Globus pallidus (tissue), 1 donor: Measurements from ENCODE around the gene CCNY.

Source experiments
- DNase-seq: peaks from one replicate; pipeline ENCODE4 v3.0.0-alpha.2; 2015; ENCODE audit warnings: low spot score

Gene CCNY

DNA sequence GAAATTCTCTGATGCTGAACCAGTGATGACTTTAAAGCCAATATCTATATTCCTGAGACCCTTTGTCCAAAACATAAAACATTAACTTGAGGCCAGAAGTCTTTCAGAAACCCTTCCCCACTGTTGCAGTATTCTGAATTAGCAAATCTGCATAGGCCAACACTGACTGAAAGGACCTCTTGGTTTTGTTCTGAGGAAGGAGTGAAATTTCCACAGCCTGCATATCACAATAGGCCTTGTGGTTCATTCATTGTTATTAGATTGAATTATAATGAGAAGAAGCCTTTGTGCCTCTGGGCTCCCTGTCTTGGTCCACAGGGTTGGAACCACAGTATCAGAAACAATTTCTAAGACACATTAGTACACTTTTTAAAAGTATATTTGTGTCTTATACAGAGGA, 90.3 kb downstream of the CCNY start:
- peak; percentile 86 for DNase-seq

- no peak for DNase-seq
Measured at GRCh38 chr10:35427543-35427942, 91.2 kb downstream of the CCNY start.

- DNase-seq = no peak
Measured at GRCh38 chr10:35428521-35428920, 92.2 kb downstream of the CCNY start.

- DNase-seq = no peak
Measured at GRCh38 chr10:35432781-35433338, 96.6 kb downstream of the CCNY start.

- no peak for DNase-seq
Measured at GRCh38 chr10:35433851-35434426, 97.6 kb downstream of the CCNY start.

DNA sequence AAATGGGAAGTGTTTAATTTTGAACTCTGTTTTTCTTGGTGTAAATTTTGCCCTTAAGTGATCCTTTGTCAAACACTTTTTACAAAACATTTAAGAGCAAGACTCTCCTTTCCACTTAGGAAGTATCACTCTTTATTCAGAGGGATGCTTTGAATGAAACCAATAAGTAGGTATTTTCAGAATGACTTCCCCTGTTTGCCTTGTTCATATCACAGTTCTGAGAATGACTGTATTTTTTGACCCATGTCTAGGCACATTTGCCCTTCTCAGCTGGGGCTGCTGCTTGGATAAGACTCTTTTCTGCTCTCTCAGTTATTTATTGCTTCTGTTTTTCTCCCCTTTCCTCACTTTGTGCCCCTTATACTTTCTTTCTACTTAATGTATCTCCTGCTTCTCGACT, 98.2 kb downstream of the CCNY start:
- no peak for DNase-seq

DNA sequence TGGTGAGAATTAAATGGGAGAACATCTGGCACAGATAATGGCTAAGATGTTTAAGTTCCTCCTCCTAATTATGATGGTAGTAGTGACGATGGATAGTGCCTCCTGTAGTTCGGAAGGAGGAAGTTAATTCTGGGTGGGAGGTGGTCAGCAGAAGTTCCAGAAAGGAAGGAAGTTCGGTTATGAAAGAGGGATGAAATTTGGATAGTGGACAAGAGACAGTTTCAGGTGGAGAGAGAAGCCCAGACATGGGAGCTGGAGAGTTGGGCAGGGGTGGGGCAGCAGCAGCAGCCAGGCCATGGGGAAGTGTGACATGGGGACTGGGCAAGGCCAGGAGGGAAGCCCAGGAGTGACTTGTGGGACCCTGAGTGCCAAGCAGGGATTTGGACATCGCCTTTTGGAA, 99.5 kb downstream of the CCNY start:
- no peak for DNase-seq

- no peak for DNase-seq
Measured at GRCh38 chr10:35437829-35438228, 101.5 kb downstream of the CCNY start.

GRCh38 chr10:35438718-35439571, 102.6 kb downstream of the CCNY start:
- no peak for DNase-seq

GRCh38 chr10:35440016-35440415, 103.7 kb downstream of the CCNY start:
- DNase-seq = no peak

GRCh38 chr10:35442028-35442427, 105.7 kb downstream of the CCNY start:
- DNase-seq = no peak

GRCh38 chr10:35442592-35442991, 106.3 kb downstream of the CCNY start:
- DNase-seq = no peak

- no peak for DNase-seq
Measured at GRCh38 chr10:35443858-35444257, 107.5 kb downstream of the CCNY start.

- no peak for DNase-seq
Measured at GRCh38 chr10:35445150-35445884, 109.0 kb downstream of the CCNY start.

- DNase-seq = no peak
Measured at GRCh38 chr10:35446439-35446838, 110.1 kb downstream of the CCNY start.

DNA sequence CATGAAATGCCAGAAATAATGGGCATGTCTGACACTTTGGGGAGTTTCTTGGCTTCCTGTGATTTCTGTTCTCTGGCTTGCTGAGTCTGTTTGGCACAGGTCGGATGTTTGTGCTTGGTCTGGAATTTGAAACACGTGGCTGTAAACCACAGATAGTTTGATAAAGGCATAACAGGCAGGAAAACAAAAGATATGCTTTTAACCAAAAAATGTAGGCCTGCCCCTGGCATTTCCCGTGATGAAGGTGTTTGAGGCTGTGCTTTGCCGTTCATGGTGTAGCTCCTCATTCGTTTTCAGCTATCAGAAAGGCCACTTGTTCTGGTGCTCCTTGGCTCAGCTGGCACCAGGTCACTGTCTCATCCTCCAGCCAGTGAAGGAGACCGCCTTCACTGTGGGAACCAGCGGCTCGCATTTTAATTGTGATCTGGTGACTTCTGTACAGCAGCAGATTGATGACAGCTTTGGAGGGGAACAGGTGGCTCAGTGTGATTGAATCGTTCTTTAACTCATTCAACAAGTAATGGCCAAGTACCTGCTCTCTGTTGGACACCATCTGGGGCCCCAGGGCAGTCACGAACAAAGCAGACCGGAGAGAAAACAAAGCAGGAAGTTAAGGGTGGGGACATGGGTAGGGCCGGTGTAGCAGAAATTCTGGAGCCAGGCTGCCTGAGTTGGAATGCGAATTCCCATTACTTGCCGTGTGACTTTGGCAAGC, 111.5 kb downstream of the CCNY start:
- no peak for DNase-seq

- DNase-seq = peak; percentile 58
Measured at GRCh38 chr10:35448687-35449662, 112.7 kb downstream of the CCNY start.

DNA sequence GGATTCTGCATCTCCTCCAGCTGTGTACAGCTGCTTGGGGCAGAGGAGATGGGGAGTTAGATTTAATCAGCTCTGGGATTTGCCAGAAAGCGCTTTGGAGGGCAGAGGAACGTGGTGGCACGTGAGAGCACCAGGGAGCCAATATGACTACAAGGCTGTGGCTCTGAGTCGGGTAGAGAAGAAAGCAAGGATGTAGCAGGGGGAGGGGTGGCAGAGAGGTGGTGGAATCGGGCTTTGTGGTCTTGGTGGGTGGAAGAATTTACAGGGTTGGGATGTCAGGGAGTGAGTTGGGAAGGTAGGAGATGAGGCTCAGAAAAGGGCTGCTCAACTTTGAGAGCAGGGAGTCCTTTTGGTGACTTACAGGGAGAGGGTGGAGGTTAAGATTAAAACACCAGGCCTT, 113.6 kb downstream of the CCNY start:
- DNase-seq = peak; percentile 24

GRCh38 chr10:35451151-35452016, 115.1 kb downstream of the CCNY start:
- no peak for DNase-seq

DNA sequence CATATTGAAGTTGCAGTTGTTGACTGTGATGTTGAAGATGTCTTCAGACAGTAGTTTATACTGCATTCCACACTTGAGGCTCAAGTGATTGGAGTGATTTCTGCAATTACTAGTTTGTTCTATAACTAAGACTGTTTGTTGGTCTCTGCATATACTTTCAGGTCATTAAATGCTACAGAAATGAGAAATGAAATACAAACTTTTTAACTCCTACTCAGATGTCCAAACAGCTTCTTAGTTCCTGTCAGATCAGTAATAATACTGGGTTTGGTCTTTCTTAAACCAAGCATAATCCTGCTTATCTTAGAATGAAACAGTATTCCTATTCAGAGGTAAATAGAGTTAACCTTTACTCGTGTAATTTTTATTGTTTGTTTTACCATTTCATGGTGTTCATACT, 115.9 kb downstream of the CCNY start:
- no peak for DNase-seq
